B cell (primary cell): ENCODE data around the gene SEPSECS.

Experiments used
- CTCF ChIP-seq: fragments of 200-600 bp; IDR thresholded peaks from one replicate; pipeline ENCODE4 v1.8.0; 2022; ENCODE audit warnings: antibody characterized with exemption, mild to moderate bottlenecking
- EZH2 ChIP-seq: IDR thresholded peaks from 2 replicates; pipeline ENCODE4 v1.6.1; 2012; ENCODE audit warnings: borderline replicate concordance, low read depth, mild to moderate bottlenecking, moderate library complexity, low read length; ENCODE audit not compliant: insufficient read depth, poor library complexity, severe bottlenecking

GRCh38 chr4:25142468-25142867 lies 17.8 kb downstream of the SEPSECS start:
- TF ChIP-seq CTCF = no peak
- TF ChIP-seq EZH2 = no peak
